ENCODE data around the gene INSM2. TPM values are rescaled to one million over a fixed set of nuclear protein-coding genes. Genes with fewer than 3 reads are reported as not detected.

INSM2 gene, protein sequence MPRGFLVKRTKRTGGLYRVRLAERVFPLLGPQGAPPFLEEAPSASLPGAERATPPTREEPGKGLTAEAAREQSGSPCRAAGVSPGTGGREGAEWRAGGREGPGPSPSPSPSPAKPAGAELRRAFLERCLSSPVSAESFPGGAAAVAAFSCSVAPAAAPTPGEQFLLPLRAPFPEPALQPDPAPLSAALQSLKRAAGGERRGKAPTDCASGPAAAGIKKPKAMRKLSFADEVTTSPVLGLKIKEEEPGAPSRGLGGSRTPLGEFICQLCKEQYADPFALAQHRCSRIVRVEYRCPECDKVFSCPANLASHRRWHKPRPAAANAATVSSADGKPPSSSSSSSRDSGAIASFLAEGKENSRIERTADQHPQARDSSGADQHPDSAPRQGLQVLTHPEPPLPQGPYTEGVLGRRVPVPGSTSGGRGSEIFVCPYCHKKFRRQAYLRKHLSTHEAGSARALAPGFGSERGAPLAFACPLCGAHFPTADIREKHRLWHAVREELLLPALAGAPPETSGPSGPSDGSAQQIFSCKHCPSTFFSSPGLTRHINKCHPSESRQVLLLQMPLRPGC
- total RNA-seq: not detected in 2 replicates

DNA sequence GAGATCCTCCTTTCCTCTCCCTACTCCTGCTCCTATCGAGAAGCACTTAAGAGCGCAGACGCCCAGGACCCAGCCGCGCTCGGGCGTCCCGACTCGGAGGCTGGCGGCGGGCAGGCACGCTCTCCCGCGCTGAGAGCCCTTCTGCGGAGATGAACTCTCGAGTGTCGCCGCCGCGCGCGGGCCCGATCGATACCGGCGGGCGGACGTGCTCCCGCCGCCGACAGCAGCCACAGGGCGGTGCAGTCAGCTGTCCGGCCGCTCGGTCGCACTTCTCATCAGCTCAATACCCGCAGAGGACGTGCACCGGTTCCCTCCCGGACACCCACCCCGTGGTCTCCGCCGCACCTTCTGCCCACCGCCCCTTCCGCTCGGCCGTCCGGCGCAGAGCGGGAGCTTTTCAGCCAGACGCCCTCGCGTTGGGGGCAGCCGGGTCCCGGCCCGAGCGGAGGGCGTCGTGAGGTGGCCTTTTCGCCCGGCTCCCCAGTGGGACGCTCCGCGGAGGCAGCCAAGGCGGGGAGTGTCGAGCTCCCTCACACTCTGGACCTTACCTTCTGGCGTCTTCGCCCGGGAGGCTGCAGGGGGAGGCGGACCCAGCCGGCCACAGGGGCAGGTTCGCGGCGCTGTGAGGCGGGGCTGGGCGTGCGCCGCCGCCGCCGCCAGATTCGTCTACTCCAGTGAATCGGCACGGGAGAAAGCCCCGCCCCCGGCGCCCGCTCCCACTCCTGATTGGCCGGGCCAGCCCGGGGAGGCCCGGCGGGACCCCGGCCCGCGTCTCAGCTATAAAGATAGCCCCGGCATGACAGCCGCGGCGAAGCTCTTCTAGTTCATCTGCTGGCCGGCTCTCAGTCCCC is at the start of gene INSM2:
Gene INSM2, plus strand, starts transcription at position 808 of the 851 bp plus-strand sequence. CDS start 89 bp downstream, outside the sequence.
- peak; percentile 55 for DNase-seq (ENCODE audit: low spot score)
- Mint-ChIP-seq H3K36me3 (ENCODE audit: low read depth) (peaks cover 7% of the 10 kb centered on the region), H3K4me1 (ENCODE audit: low read depth) (peaks cover 5% of the 10 kb centered on the region), H3K27me3 (ENCODE audit: insufficient read depth) (peaks cover 55% of the 10 kb centered on the region), H3K27ac (no peak within 1 kb of the TSS), H3K4me3 (peak within 1 kb of the TSS; percentile 73), H3K9me3 (no peaks in the 10 kb centered on the region)
- intact Hi-C loops (cut with micrococcal nuclease): loop anchor here (1.0 to 10.0 kb wide), 9 partner anchors 96 to 784 kb away; partner anchors contain the start of genes BRMS1L, PPP2R3C and PRORP

DNA sequence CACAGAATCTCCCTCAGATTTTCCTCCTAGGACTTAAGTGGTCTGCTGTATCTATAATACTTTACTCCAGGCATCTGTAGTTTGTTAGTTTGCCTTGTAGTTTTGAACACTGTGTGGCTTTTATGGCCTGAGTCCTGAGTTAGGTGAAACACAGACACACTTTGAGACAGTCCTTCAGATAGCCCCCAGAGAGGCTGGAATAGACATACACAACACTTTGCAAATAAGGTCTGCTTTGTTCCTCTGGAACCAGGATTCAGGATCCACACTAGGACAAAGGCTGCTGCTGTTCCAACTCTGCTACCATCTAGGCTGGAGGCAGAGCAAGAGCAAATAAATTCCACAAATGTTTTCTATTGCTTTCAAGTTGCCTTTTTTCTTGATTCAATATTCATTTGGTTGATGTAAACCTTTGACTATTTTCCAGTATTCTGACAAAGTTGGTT is 41.4 kb upstream of the INSM2 start:
- H3K9me3 Mint-ChIP-seq: no peaks in the 10 kb centered on the region
- no peaks in the 10 kb centered on the region for H3K27me3 Mint-ChIP-seq (ENCODE audit: insufficient read depth)
- no peak for DNase-seq (ENCODE audit: low spot score)
- no peaks in the 10 kb centered on the region for H3K4me1 Mint-ChIP-seq (ENCODE audit: low read depth)
- H3K4me3 Mint-ChIP-seq: no peak overlapping the region
- intact Hi-C loops (cut with micrococcal nuclease): no loop called here
- no peak overlapping the region for H3K27ac Mint-ChIP-seq
- no peaks in the 10 kb centered on the region for H3K36me3 Mint-ChIP-seq (ENCODE audit: low read depth)

DNA sequence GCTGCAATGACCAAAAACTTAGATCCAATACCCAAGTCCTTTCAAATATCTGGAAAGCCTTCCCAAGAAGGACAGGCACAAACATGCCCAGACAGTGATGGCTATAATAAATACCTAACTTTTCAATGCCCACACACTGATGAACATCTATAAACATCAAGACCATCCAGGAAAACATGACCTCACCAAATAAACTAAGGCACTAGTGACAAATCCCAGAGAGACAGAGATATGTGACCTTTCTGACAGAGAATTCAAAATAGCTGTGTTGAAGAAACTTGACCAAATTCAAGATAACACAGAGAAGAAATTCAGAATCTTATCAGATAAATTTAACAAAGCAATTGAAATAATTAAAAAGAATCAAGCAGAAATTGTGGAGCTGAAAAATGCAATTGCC is 38.7 kb upstream of the INSM2 start:
- intact Hi-C loops (cut with micrococcal nuclease): no loop called here

DNA sequence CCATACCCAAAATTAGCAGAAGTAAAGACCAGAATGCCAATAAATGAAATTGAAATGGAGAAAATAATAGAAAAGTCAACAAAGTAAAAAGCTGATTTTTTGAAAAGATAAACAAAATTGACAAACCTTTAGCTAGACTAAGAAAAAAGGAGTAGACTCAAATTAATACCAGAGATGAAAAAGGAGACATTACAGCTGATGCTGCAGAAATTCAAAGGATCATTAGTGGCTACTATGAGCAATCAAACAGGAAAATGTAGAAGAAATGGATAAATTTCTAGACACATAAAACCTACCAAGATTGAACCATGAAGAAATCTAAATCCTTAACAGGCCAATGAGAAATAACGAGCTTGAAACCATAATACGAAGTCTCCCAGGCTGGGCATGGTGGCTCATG is 34.8 kb upstream of the INSM2 start:
- Mint-ChIP-seq H3K4me3 (no peak overlapping the region), H3K27me3 (ENCODE audit: insufficient read depth) (peaks cover 9% of the 10 kb centered on the region), H3K27ac (no peak overlapping the region), H3K9me3 (no peaks in the 10 kb centered on the region), H3K4me1 (ENCODE audit: low read depth) (no peaks in the 10 kb centered on the region), H3K36me3 (ENCODE audit: low read depth) (no peaks in the 10 kb centered on the region)
- intact Hi-C loops (cut with micrococcal nuclease): no loop called here
- no peak for DNase-seq (ENCODE audit: low spot score)

More for the DNA sequence above, 38.7 kb upstream of the INSM2 start:
- no peak overlapping the region for H3K27ac Mint-ChIP-seq
- H3K4me3 Mint-ChIP-seq: no peak overlapping the region
- no peaks in the 10 kb centered on the region for H3K4me1 Mint-ChIP-seq (ENCODE audit: low read depth)
- H3K27me3 Mint-ChIP-seq (ENCODE audit: insufficient read depth): peaks cover 5% of the 10 kb centered on the region
- DNase-seq (ENCODE audit: low spot score): no peak
- no peaks in the 10 kb centered on the region for H3K36me3 Mint-ChIP-seq (ENCODE audit: low read depth)
- H3K9me3 Mint-ChIP-seq: no peaks in the 10 kb centered on the region

DNA sequence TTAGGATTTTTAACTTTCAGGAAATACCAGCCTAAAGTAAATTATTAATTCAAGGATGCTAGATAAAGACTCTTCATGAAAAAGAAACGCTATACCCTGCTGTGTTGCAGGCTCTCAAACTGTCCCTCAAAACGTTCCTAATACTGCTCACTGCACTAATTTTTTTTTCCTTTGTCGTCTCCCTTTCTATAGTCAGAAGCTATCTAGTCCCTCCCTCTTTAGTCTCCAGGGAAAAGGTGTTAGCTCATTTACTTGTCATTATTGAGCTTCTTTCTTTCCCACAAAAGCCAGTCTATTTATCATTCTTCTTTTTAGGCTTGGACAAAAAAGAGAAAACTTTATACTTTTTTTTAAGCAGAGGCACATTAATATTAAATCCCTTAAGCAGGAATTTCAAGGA is 30.3 kb upstream of the INSM2 start:
- Mint-ChIP-seq H3K9me3 (no peaks in the 10 kb centered on the region), H3K27ac (no peak overlapping the region)

DNA sequence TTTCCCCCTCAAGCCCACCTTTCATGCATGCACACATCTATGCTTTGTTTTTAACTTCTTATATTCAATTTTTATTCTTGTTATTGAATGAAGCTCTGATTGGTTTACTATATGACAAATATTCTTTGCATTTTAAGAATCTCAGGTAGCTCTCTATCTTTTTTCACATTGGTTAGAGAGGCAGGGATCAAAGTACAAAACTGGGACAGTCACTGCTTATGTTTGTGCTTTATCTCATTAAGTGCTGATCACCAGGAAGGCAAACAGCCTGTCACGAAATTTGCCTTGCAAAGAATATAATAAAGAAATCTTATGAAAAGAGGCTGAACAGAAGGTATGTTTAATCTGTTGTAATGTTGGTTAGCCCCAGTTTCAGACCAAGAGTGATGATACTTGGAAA is 29.7 kb upstream of the INSM2 start:
- Mint-ChIP-seq H3K9me3 (no peaks in the 10 kb centered on the region), H3K27ac (no peak overlapping the region), H3K4me1 (ENCODE audit: low read depth) (no peaks in the 10 kb centered on the region), H3K4me3 (no peak overlapping the region), H3K36me3 (ENCODE audit: low read depth) (no peaks in the 10 kb centered on the region), H3K27me3 (ENCODE audit: insufficient read depth) (peaks cover 14% of the 10 kb centered on the region)
- DNase-seq (ENCODE audit: low spot score): no peak
- intact Hi-C loops (cut with micrococcal nuclease): no loop called here

More for the DNA sequence above, 30.3 kb upstream of the INSM2 start:
- DNase-seq (ENCODE audit: low spot score): no peak
- H3K36me3 Mint-ChIP-seq (ENCODE audit: low read depth): no peaks in the 10 kb centered on the region
- intact Hi-C loops (cut with micrococcal nuclease): no loop called here
- no peaks in the 10 kb centered on the region for H3K4me1 Mint-ChIP-seq (ENCODE audit: low read depth)
- no peak overlapping the region for H3K4me3 Mint-ChIP-seq
- peaks cover 12% of the 10 kb centered on the region for H3K27me3 Mint-ChIP-seq (ENCODE audit: insufficient read depth)

DNA sequence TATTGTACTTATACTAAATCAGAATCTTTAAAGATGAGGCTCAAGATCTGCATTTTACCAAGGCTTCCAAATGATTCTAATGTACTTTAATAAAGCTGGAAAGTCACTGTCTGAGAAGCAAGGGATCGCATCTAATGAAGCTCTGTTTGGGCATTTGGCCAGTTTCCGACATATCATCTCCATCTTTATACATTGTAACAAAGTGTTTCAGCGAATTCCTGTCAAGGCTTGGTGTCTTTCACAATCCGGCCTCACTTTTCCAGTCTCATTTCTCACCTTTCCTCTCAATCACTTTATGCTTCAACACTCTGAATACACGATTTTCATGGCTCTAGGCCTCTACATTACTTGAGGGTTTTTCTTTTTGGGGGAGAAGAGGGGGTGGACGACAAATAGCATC is 27.5 kb upstream of the INSM2 start:
- DNase-seq (ENCODE audit: low spot score): no peak
- H3K36me3 Mint-ChIP-seq (ENCODE audit: low read depth): no peaks in the 10 kb centered on the region
- H3K4me1 Mint-ChIP-seq (ENCODE audit: low read depth): no peaks in the 10 kb centered on the region
- H3K4me3 Mint-ChIP-seq: no peak overlapping the region
- H3K9me3 Mint-ChIP-seq: no peaks in the 10 kb centered on the region
- peaks cover 15% of the 10 kb centered on the region for H3K27me3 Mint-ChIP-seq (ENCODE audit: insufficient read depth)
- intact Hi-C loops (cut with micrococcal nuclease): no loop called here
- H3K27ac Mint-ChIP-seq: no peak overlapping the region

DNA sequence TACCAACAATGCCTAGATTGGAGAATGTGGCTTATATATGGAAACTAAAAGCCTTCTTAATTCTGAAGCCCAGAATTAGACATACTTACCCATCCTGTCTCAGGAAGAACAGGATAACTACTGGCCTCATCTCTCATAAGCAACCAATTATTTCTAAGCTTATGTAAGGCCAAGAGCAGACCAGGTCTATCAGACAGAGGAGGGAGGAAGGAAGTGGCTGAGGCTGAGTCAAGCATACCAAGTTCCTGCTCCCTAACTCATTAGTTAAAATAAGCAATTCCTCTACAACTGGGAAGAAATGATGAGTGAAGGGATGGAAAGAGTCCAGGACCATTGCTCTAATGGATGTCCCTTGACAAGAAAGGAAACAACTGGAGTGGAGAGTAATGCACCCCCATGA is 27.0 kb upstream of the INSM2 start:
- H3K36me3 Mint-ChIP-seq (ENCODE audit: low read depth): no peaks in the 10 kb centered on the region
- intact Hi-C loops (cut with micrococcal nuclease): no loop called here
- no peaks in the 10 kb centered on the region for H3K4me1 Mint-ChIP-seq (ENCODE audit: low read depth)
- H3K27me3 Mint-ChIP-seq (ENCODE audit: insufficient read depth): peaks cover 15% of the 10 kb centered on the region
- no peak overlapping the region for H3K27ac Mint-ChIP-seq
- H3K4me3 Mint-ChIP-seq: no peak overlapping the region
- DNase-seq (ENCODE audit: low spot score): no peak
- H3K9me3 Mint-ChIP-seq: no peaks in the 10 kb centered on the region

DNA sequence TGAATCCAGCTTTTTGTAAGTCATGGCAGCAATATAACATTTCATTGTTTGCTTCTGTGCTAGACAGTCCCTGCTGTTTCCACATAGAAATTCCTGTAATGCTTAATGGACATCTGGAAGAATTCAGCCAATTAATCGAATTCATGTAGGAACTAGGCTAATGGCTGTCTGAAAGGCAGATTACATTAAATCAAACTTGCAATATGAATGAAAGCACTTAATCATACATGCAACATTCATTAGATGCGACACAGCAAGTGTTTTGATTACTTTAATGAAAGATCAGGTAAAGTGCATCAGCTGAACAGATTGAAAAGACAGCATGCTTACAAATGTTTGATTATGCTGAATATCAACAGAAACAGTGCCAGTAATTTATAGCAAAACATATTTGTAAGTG is 24.1 kb upstream of the INSM2 start:
- H3K27me3 Mint-ChIP-seq (ENCODE audit: insufficient read depth): peaks cover 10% of the 10 kb centered on the region
- H3K27ac Mint-ChIP-seq: no peak overlapping the region
- intact Hi-C loops (cut with micrococcal nuclease): no loop called here
- no peaks in the 10 kb centered on the region for H3K4me1 Mint-ChIP-seq (ENCODE audit: low read depth)
- no peak for DNase-seq (ENCODE audit: low spot score)
- H3K4me3 Mint-ChIP-seq: no peak overlapping the region
- H3K36me3 Mint-ChIP-seq (ENCODE audit: low read depth): no peaks in the 10 kb centered on the region
- H3K9me3 Mint-ChIP-seq: no peaks in the 10 kb centered on the region

DNA sequence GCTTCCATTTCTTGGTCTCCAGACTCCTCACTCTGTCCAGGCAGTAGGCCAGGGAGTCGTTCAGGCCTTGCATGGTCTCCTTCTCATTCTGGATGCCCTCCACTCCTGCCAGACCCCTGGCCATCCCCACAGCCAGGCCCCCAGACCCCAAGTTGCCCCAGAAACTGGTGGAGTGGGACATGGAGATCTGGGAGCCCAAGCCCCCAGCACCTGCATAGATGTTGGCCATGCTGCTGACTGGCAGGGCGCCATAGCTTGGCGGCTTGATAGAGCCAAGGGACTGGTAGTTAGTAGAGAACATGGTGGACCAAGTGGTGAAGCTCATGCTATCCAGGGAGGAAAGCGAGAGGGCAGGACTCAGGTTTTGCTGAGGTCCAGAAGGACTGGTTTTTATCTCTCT is 21.2 kb upstream of the INSM2 start:
- H3K27ac Mint-ChIP-seq: no peak overlapping the region
- no peaks in the 10 kb centered on the region for H3K36me3 Mint-ChIP-seq (ENCODE audit: low read depth)
- DNase-seq (ENCODE audit: low spot score): no peak
- no peaks in the 10 kb centered on the region for H3K9me3 Mint-ChIP-seq
- peaks cover 10% of the 10 kb centered on the region for H3K27me3 Mint-ChIP-seq (ENCODE audit: insufficient read depth)
- no peak overlapping the region for H3K4me3 Mint-ChIP-seq
- intact Hi-C loops (cut with micrococcal nuclease): no loop called here
- no peaks in the 10 kb centered on the region for H3K4me1 Mint-ChIP-seq (ENCODE audit: low read depth)

DNA sequence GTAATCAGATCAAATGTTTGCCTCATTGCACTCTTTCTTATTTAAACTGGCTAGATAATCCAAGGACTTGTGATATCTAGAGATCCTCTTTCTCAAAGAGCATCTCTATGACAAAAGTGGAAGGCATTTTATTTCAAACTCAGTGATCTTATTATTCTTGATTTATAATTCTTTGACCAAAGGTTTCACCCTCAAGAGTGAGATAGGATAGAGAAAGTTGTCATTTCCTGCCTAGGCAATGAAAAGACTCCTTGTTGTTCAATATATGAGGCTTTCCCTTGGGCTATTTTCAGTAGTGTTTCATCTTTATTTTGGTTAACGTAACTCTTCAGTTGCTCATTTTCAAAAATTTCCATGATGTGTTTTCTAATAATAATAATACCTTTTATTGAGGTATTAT is 18.0 kb upstream of the INSM2 start:
- peaks cover 4% of the 10 kb centered on the region for H3K27me3 Mint-ChIP-seq (ENCODE audit: insufficient read depth)
- no peaks in the 10 kb centered on the region for H3K36me3 Mint-ChIP-seq (ENCODE audit: low read depth)
- H3K4me3 Mint-ChIP-seq: no peak overlapping the region
- no peak for DNase-seq (ENCODE audit: low spot score)
- H3K4me1 Mint-ChIP-seq (ENCODE audit: low read depth): no peaks in the 10 kb centered on the region
- intact Hi-C loops (cut with micrococcal nuclease): no loop called here
- H3K27ac Mint-ChIP-seq: no peak overlapping the region
- no peaks in the 10 kb centered on the region for H3K9me3 Mint-ChIP-seq

DNA sequence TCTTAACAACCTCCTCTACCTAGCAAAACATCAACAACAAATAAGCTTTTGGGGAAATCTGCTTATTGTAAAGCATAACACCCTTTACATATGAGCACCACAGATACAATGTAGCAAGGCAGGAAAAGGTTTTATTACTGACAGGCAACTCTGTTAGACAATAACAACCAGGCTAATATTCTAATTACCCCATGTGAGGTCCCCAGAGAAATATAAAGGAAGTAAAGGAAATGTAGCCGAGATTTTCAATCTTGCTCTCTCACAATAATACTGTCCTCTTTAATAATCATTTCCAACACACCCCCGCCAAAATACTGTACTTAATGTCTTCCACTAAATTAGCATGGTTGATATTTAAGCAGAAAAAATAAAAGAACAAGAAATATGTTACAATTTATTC is 14.0 kb upstream of the INSM2 start:
- Mint-ChIP-seq H3K36me3 (ENCODE audit: low read depth) (no peaks in the 10 kb centered on the region), H3K4me1 (ENCODE audit: low read depth) (no peaks in the 10 kb centered on the region), H3K4me3 (no peak overlapping the region), H3K27me3 (ENCODE audit: insufficient read depth) (peaks cover 6% of the 10 kb centered on the region), H3K27ac (no peak overlapping the region), H3K9me3 (no peaks in the 10 kb centered on the region)
- intact Hi-C loops (cut with micrococcal nuclease): no loop called here
- no peak for DNase-seq (ENCODE audit: low spot score)

DNA sequence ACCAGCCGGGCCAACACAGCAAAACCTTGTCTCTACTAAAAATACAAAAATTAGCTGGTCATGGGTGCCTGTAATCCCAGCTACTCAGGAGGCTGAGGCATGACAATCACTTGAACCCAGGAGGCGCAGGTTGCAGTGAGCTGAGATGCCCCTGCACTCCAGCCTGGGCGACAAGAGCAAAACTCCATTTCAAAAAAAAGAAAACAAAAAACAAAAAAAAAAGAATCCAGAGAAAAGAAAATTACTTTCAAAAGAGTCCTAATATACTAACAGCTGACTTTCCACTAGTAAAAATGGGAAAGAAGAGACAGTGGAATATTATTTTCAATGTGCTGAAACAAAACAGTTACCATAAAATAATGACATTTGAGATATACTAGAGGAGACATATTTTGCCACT is 8.3 kb upstream of the INSM2 start:
- DNase-seq (ENCODE audit: low spot score): no peak
- Mint-ChIP-seq H3K9me3 (no peaks in the 10 kb centered on the region), H3K27ac (no peak overlapping the region), H3K27me3 (ENCODE audit: insufficient read depth) (peaks cover 27% of the 10 kb centered on the region), H3K36me3 (ENCODE audit: low read depth) (no peaks in the 10 kb centered on the region), H3K4me3 (no peak overlapping the region), H3K4me1 (ENCODE audit: low read depth) (no peaks in the 10 kb centered on the region)
- intact Hi-C loops (cut with micrococcal nuclease): no loop called here

Measured in activated T-helper 1 cell treated with anti-CD3 and anti-CD28 coated beads, Interleukin-12 subunit alpha, Interleukin-12 subunit beta, Interleukin-2, Interleukin-4 antibody, amounts not matched to agents 30 ng/mL and 10 ng/mL and 1 ng/mL, durations not matched to agents 14 hours and 24 hours and 36 hours (primary cell).